ENCODE results near the gene MT1F.

Gene MT1F

GRCh38 chr16:56657555-56658326 is at the start of gene MT1F:
TSS of gene MT1F (plus strand) at chr16:56657959. CDS start at chr16:56658059, 100 bp downstream.
- Histone ChIP-seq H3K4me3 (ENCODE audit: low read depth in 1 of 2, low read length in 2 of 2) (no peak within 1 kb of the TSS), H3K27ac (ENCODE audit: low read length) (no peak within 1 kb of the TSS), H3K4me2 (ENCODE audit: insufficient read depth, low read length) (no peak within 1 kb of the TSS), H3K79me2 (ENCODE audit: insufficient read depth, low read length) (no peaks in the 10 kb centered on the region), H3K9ac (ENCODE audit: low read depth, low read length) (no peak within 1 kb of the TSS), H4K20me1 (ENCODE audit: insufficient read depth, low read length) (no peaks in the 10 kb centered on the region), H3K9me3 (ENCODE audit: insufficient read depth, low read length, severe bottlenecking) (no peaks in the 10 kb centered on the region), H3K4me1 (ENCODE audit: insufficient read depth, low read length) (peaks cover 4% of the 10 kb centered on the region), H3K27me3 (ENCODE audit: insufficient read depth, low read length, poor library complexity) (peaks cover 41% of the 10 kb centered on the region), H2AFZ (ENCODE audit: low read depth, low read length) (no peak within 1 kb of the TSS), H3K36me3 (ENCODE audit: insufficient read depth, low read length) (no peaks in the 10 kb centered on the region)
- ATAC-seq (ENCODE audit: insufficient read depth, low read depth) = no peak
- no peak for DNase-seq
- TF ChIP-seq EZH2 (IDR thresholded peaks at IDR 0.05; ENCODE audit: borderline replicate concordance, low read depth, low read length, severe bottlenecking) = no peak
- no peak for TF ChIP-seq CTCF (IDR thresholded peaks at IDR 0.05; ENCODE audit: borderline replicate concordance, extremely low read depth, low read length, poor library complexity, severe bottlenecking)

- ATAC-seq (ENCODE audit: insufficient read depth, low read depth) = peak; percentile 92
- H3K27ac ChIP-seq (ENCODE audit: low read length) = peak within 1 kb of the TSS; percentile 87
Observed at GRCh38 chr16:56608043-56608875, 49.5 kb upstream of the MT1F start, which contains the start of gene MT2A. TSS of gene MT2A (plus strand) at chr16:56608584. CDS start at chr16:56608656, 72 bp downstream.

GRCh38 chr16:56608876-56609462 is 48.8 kb upstream of the MT1F start:
- ATAC-seq (ENCODE audit: insufficient read depth, low read depth) (peak; percentile 13; the same call in 1 of the 3 replicates), DNase-seq (peak; percentile 33)
- peak; percentile 22 for TF ChIP-seq CTCF (IDR thresholded peaks at IDR 0.05; ENCODE audit: borderline replicate concordance, extremely low read depth, low read length, poor library complexity, severe bottlenecking)
- no peak for TF ChIP-seq EZH2 (IDR thresholded peaks at IDR 0.05; ENCODE audit: borderline replicate concordance, low read depth, low read length, severe bottlenecking)
- Histone ChIP-seq H3K9me3 (ENCODE audit: insufficient read depth, low read length, severe bottlenecking) (no peaks in the 10 kb centered on the region), H3K27ac (ENCODE audit: low read length) (peak overlapping the region; percentile 62), H3K4me2 (ENCODE audit: insufficient read depth, low read length) (peak overlapping the region; percentile 89), H3K9ac (ENCODE audit: low read depth, low read length) (peak overlapping the region; percentile 63), H3K27me3 (ENCODE audit: insufficient read depth, low read length, poor library complexity) (no peaks in the 10 kb centered on the region), H3K4me1 (ENCODE audit: insufficient read depth, low read length) (peaks cover 41% of the 10 kb centered on the region), H3K4me3 (ENCODE audit: low read depth in 1 of 2, low read length in 2 of 2) (peak overlapping the region; percentile 44 to 70; a peak in 3 of 4 replicates), H4K20me1 (ENCODE audit: insufficient read depth, low read length) (no peaks in the 10 kb centered on the region), H2AFZ (ENCODE audit: low read depth, low read length) (peak overlapping the region; percentile 70), H3K36me3 (ENCODE audit: insufficient read depth, low read length) (no peaks in the 10 kb centered on the region), H3K79me2 (ENCODE audit: insufficient read depth, low read length) (no peaks in the 10 kb centered on the region)

More at GRCh38 chr16:56608043-56608875, 49.5 kb upstream of the MT1F start, which contains the start of gene MT2A:
- Histone ChIP-seq H3K4me2 (ENCODE audit: insufficient read depth, low read length) (peak within 1 kb of the TSS; percentile 89), H3K79me2 (ENCODE audit: insufficient read depth, low read length) (no peaks in the 10 kb centered on the region), H3K9me3 (ENCODE audit: insufficient read depth, low read length, severe bottlenecking) (no peaks in the 10 kb centered on the region), H3K9ac (ENCODE audit: low read depth, low read length) (peak within 1 kb of the TSS; percentile 63), H2AFZ (ENCODE audit: low read depth, low read length) (peak within 1 kb of the TSS; percentile 88), H4K20me1 (ENCODE audit: insufficient read depth, low read length) (no peaks in the 10 kb centered on the region), H3K4me3 (ENCODE audit: low read depth in 1 of 2, low read length in 2 of 2) (peak within 1 kb of the TSS; percentile 44 to 70; a peak in 3 of 4 replicates), H3K36me3 (ENCODE audit: insufficient read depth, low read length) (no peaks in the 10 kb centered on the region), H3K4me1 (ENCODE audit: insufficient read depth, low read length) (peaks cover 41% of the 10 kb centered on the region), H3K27me3 (ENCODE audit: insufficient read depth, low read length, poor library complexity) (no peaks in the 10 kb centered on the region)
- peak; percentile 92 for DNase-seq
- TF ChIP-seq EZH2 (IDR thresholded peaks at IDR 0.05; ENCODE audit: borderline replicate concordance, low read depth, low read length, severe bottlenecking) (no peak), CTCF (IDR thresholded peaks at IDR 0.05; ENCODE audit: borderline replicate concordance, extremely low read depth, low read length, poor library complexity, severe bottlenecking) (no peak)
